Right renal pelvis (tissue), 4 donors: ENCODE results near the gene USP53. TPM values are rescaled to one million over a fixed set of nuclear protein-coding genes. Genes with fewer than 3 reads are reported as not detected.
"Not testable (repeated sequence)": the region's sequence is repeated elsewhere in the genome, so short reads cannot be mapped to it uniquely, and the experiment has no call there.

Experiments used
- DNase-seq, 4 donors: peaks; one replicate each; pipeline ENCODE4 v3.0.0-alpha.2; 2013; ENCODE audit warnings: low read depth in 4 of 4, low spot score in 3 of 4, missing footprints in 1 of 4
- polyA plus RNA-seq, 4 donors: library from polyadenylated mRNA; unstranded; fragments of 120-200 nt; gene quantifications; one replicate each; pipeline ENCODE4 v1.2.1, GENCODE V29; 2013; ENCODE audit not compliant: insufficient read length in 4 of 4

USP53 gene
- polyA plus RNA-seq, 4 donors, result 37.7 to 55.8 (median 39.6) TPM

GRCh38 chr4:119266153-119266552, 53.6 kb downstream of the USP53 start:
- no peak for DNase-seq

GRCh38 chr4:119268466-119268865, 56.0 kb downstream of the USP53 start:
- no peak for DNase-seq

GRCh38 chr4:119271361-119272085, 59.0 kb downstream of the USP53 start:
- DNase-seq, result no peak

GRCh38 chr4:119279541-119279940, 67.0 kb downstream of the USP53 start:
- DNase-seq, result not testable (repeated sequence)

- not testable (repeated sequence) for DNase-seq
Observed at GRCh38 chr4:119279945-119280344, 67.4 kb downstream of the USP53 start.

GRCh38 chr4:119281393-119281792, 68.9 kb downstream of the USP53 start:
- no peak for DNase-seq

GRCh38 chr4:119284876-119285780, 72.6 kb downstream of the USP53 start:
- DNase-seq, result no peak

- DNase-seq, result peak in 1 of 4 donors; percentile 15
Observed at GRCh38 chr4:119286377-119287002, 74.0 kb downstream of the USP53 start.

GRCh38 chr4:119289313-119289712, 76.8 kb downstream of the USP53 start:
- no peak for DNase-seq

GRCh38 chr4:119290598-119290997, 78.1 kb downstream of the USP53 start:
- DNase-seq, result no peak

- no peak for DNase-seq
Observed at GRCh38 chr4:119296356-119296755, 83.8 kb downstream of the USP53 start.

GRCh38 chr4:119297795-119298194, 85.3 kb downstream of the USP53 start:
- no peak for DNase-seq

- DNase-seq, result no peak
Observed at GRCh38 chr4:119299260-119299671, 86.8 kb downstream of the USP53 start.

- DNase-seq, result no peak
Observed at GRCh38 chr4:119299741-119300100, 87.2 kb downstream of the USP53 start.

- peak; percentile 82 to 89 (median 84) for DNase-seq
Observed at GRCh38 chr4:119300101-119300978, 87.8 kb downstream of the USP53 start.

GRCh38 chr4:119302073-119302832, 89.7 kb downstream of the USP53 start:
- no peak for DNase-seq

- no peak for DNase-seq
Observed at GRCh38 chr4:119303587-119304305, 91.2 kb downstream of the USP53 start.

GRCh38 chr4:119304431-119304830, 91.9 kb downstream of the USP53 start:
- no peak for DNase-seq

GRCh38 chr4:119307606-119308005, 95.1 kb downstream of the USP53 start:
- no peak for DNase-seq
